Ishikawa (cell line): ENCODE results near the gene TMEM89.

ENCODE experiments used
- CEBPB ChIP-seq: IDR thresholded peaks from 2 replicates; pipeline ENCODE4 v1.6.1; 2012
- CREB1 ChIP-seq: IDR thresholded peaks from 2 replicates; pipeline ENCODE4 v1.6.1; 2012; ENCODE audit warnings: low read depth
- EGR1 ChIP-seq: IDR thresholded peaks from 2 replicates; pipeline ENCODE4 v1.6.1; 2012
- EP300 ChIP-seq: IDR thresholded peaks from 2 replicates; pipeline ENCODE4 v1.6.1; 2012; ENCODE audit warnings: borderline replicate concordance
- NFIC ChIP-seq: IDR thresholded peaks from 2 replicates; pipeline ENCODE4 v1.6.1; 2012
- REST ChIP-seq: IDR thresholded peaks from 2 replicates; pipeline ENCODE4 v1.6.1; 2012; ENCODE audit warnings: low read depth, mild to moderate bottlenecking
- TAF1 ChIP-seq: IDR thresholded peaks from 2 replicates; pipeline ENCODE4 v1.6.1; 2012; ENCODE audit warnings: low read depth, mild to moderate bottlenecking
- TCF12 ChIP-seq: IDR thresholded peaks from 2 replicates; pipeline ENCODE4 v1.6.1; 2012; ENCODE audit warnings: low read depth
- YY1 ChIP-seq: IDR thresholded peaks from 2 replicates; pipeline ENCODE4 v1.6.1; 2012; ENCODE audit warnings: low read depth
- ZBTB7A ChIP-seq: IDR thresholded peaks from 2 replicates; pipeline ENCODE4 v1.6.1; 2012; ENCODE audit warnings: low read depth
- TF ChIP-seq, protein P1 (sequence below): IDR thresholded peaks from 2 replicates; pipeline ENCODE4 v1.6.1; 2012

- TF ChIP-seq EP300 = no peak
- TF ChIP-seq, protein P1, sequence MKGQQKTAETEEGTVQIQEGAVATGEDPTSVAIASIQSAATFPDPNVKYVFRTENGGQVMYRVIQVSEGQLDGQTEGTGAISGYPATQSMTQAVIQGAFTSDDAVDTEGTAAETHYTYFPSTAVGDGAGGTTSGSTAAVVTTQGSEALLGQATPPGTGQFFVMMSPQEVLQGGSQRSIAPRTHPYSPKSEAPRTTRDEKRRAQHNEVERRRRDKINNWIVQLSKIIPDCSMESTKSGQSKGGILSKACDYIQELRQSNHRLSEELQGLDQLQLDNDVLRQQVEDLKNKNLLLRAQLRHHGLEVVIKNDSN = no peak
- no peak for TF ChIP-seq TCF12
- no peak for TF ChIP-seq EGR1
- no peak for TF ChIP-seq CEBPB
- TF ChIP-seq YY1 = no peak
- TF ChIP-seq REST = no peak
- TF ChIP-seq TAF1 = no peak
- TF ChIP-seq ZBTB7A = no peak
- TF ChIP-seq CREB1 = no peak
- TF ChIP-seq NFIC = no peak
Observed at GRCh38 chr3:48599509-48600285, 21.9 kb downstream of the TMEM89 start.
